HG02588 (cell line): Measurements from ENCODE around the gene TNS4.
A peak's percentile ranks its signal among the peaks of the same experiment; 100 is the strongest.

Experiments used
- ATAC-seq: cut with Tn5 transposase; IDR thresholded peaks from one replicate; pipeline ENCODE4 v1.9.1; 2021; ENCODE audit warnings: mild to moderate bottlenecking, moderate library complexity; ENCODE audit not compliant: unreplicated experiment

The TNS4 gene

GRCh38 chr17:40535924-40536294 is 34.5 kb upstream of the TNS4 start:
- no peak for ATAC-seq

- no peak for ATAC-seq
Measured at GRCh38 chr17:40535438-40535837, 34.0 kb upstream of the TNS4 start.

GRCh38 chr17:40534371-40535189 is 33.2 kb upstream of the TNS4 start:
- no peak for ATAC-seq

GRCh38 chr17:40533896-40534295 is 32.5 kb upstream of the TNS4 start:
- ATAC-seq: no peak

- no peak for ATAC-seq
Measured at GRCh38 chr17:40532520-40533253, 31.3 kb upstream of the TNS4 start.

GRCh38 chr17:40531051-40531991 is 29.9 kb upstream of the TNS4 start:
- peak; percentile 50 for ATAC-seq

GRCh38 chr17:40530531-40530994 is 29.1 kb upstream of the TNS4 start:
- ATAC-seq: no peak

GRCh38 chr17:40529991-40530390 is 28.6 kb upstream of the TNS4 start:
- no peak for ATAC-seq

GRCh38 chr17:40528692-40529417 is 27.4 kb upstream of the TNS4 start:
- ATAC-seq: no peak

GRCh38 chr17:40526668-40527067 is 25.2 kb upstream of the TNS4 start:
- ATAC-seq: no peak

- no peak for ATAC-seq
Measured at GRCh38 chr17:40525294-40525693, 23.9 kb upstream of the TNS4 start.

GRCh38 chr17:40524243-40524965 is 23.0 kb upstream of the TNS4 start:
- no peak for ATAC-seq

GRCh38 chr17:40522961-40523310 is 21.5 kb upstream of the TNS4 start:
- ATAC-seq: no peak

- no peak for ATAC-seq
Measured at GRCh38 chr17:40522250-40522960, 21.0 kb upstream of the TNS4 start.

GRCh38 chr17:40520991-40521453 is 19.6 kb upstream of the TNS4 start:
- no peak for ATAC-seq

GRCh38 chr17:40519089-40519775 is 17.8 kb upstream of the TNS4 start:
- no peak for ATAC-seq

GRCh38 chr17:40518401-40519088 is 17.1 kb upstream of the TNS4 start:
- no peak for ATAC-seq

GRCh38 chr17:40517981-40518380 is 16.6 kb upstream of the TNS4 start:
- ATAC-seq: no peak
